Epithelial cell of proximal tubule (primary cell): ENCODE results near the gene ELMO2. TPM values are rescaled to one million over a fixed set of nuclear protein-coding genes. Genes with fewer than 3 reads are reported as not detected.
A peak's percentile ranks its signal among the peaks of the same experiment; 100 is the strongest.

Source experiments
- DNase-seq: peaks from one replicate; pipeline ENCODE4 v3.0.0-alpha.2; 2011; ENCODE audit warnings: low read depth
- H3K4me3 ChIP-seq: 2 replicates; pipeline ENCODE4 v1.5.1; 2011; ENCODE audit warnings: low read depth, mild to moderate bottlenecking, low read length
- total RNA-seq: library from RNA; depleted of rRNA; stranded (reverse); fragments of >200 nt; gene quantifications from 2 replicates; pipeline ENCODE4 v1.2.3, GENCODE V29; 2015
- TF ChIP-seq, protein P1 (sequence below): conservative IDR thresholded peaks from 2 replicates; pipeline ENCODE4 v1.5.1; 2012; ENCODE audit warnings: low read depth, mild to moderate bottlenecking, low read length

Gene ELMO2
- total RNA-seq, 1 donor from 2014 or later, result 20.5 TPM

DNA sequence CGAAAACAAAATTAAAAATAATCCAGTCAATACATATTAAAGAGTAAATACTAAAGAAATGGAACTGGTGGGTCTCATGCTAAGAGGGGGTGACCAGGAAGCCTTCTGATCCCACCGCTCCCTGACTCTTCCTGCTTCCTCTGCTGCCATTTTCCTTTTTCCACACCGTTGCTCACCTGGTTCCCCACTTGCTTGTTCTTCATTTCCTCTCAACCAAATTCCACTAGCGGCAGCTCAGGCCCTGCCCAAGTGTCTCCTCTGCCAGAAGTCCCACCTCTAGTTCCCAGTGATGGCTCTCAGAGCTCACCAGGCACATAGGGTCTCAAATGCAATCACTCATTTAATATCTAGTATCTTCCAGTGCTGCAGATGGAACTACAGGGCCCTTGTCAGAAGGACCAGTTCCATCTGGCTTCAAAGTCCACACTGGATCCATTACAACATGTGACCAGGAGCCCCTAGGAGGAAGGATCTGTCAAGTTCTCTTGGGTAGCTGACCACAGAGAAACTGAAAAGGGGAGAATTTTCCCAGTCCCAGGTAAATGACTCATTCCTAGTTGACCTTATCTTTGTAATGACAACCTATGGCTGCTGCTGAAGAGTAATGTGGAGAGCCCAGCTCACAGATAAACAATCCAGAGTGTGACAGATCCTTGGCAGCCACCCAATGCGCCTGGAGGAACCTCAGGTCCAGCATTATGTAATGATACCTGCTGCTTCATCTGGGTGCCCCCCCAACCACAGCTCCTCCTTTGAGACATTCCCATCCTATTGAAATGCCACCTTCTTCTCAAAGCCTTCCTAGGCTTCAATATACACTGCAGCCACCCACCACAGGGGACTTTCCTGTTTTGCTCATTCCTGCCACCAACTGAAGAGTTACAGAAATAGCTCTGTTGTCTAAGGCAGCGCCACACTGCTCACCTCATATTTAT is 38.2 kb downstream of the ELMO2 start:
- no peak overlapping the region for H3K4me3 ChIP-seq
- TF ChIP-seq, protein P1, sequence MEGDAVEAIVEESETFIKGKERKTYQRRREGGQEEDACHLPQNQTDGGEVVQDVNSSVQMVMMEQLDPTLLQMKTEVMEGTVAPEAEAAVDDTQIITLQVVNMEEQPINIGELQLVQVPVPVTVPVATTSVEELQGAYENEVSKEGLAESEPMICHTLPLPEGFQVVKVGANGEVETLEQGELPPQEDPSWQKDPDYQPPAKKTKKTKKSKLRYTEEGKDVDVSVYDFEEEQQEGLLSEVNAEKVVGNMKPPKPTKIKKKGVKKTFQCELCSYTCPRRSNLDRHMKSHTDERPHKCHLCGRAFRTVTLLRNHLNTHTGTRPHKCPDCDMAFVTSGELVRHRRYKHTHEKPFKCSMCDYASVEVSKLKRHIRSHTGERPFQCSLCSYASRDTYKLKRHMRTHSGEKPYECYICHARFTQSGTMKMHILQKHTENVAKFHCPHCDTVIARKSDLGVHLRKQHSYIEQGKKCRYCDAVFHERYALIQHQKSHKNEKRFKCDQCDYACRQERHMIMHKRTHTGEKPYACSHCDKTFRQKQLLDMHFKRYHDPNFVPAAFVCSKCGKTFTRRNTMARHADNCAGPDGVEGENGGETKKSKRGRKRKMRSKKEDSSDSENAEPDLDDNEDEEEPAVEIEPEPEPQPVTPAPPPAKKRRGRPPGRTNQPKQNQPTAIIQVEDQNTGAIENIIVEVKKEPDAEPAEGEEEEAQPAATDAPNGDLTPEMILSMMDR, result no peak
- no peak for DNase-seq

DNA sequence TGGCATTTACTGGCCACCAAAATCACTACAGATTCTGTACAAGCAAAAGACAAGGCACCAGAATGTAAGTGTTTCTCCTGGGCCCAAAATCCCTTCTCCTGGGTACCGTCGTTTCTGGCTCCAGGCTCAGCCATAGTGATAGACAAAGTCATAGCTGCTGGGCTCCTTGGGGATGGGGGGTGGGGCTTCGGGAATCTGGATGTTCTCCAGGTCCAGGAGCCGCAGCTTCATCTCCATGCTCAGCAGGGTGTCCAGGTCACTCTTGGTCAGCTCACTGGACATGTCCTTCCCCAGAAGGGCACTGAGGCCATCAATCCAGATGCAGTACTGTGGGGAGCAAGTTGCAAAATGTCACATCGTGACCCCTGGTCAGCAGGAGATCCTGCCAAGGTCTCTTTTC is 39.2 kb downstream of the ELMO2 start:
- DNase-seq, result no peak
- H3K4me3 ChIP-seq, result no peak overlapping the region
- TF ChIP-seq, protein P1, result no peak

DNA sequence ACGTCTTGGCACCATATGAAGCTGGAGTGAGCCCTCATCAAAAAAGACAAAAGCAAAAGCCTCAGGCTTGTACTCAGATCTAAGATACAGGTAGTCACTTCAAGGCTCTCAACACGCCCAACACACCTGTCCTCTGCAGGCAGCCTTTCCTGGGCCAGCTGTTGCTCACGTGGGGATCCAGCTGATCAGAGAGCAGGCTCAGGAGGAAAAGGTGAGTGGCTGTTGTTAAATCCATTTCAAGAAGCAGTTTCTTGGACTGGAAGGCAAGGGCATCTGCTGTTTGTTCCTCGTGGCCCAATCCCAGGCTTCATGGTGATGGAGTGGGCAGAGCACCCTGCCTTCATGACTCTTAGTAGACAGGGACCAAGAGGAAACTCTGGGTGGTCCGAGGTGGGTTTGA is 39.6 kb downstream of the ELMO2 start:
- no peak for DNase-seq
- no peak overlapping the region for H3K4me3 ChIP-seq
- TF ChIP-seq, protein P1, result no peak

DNA sequence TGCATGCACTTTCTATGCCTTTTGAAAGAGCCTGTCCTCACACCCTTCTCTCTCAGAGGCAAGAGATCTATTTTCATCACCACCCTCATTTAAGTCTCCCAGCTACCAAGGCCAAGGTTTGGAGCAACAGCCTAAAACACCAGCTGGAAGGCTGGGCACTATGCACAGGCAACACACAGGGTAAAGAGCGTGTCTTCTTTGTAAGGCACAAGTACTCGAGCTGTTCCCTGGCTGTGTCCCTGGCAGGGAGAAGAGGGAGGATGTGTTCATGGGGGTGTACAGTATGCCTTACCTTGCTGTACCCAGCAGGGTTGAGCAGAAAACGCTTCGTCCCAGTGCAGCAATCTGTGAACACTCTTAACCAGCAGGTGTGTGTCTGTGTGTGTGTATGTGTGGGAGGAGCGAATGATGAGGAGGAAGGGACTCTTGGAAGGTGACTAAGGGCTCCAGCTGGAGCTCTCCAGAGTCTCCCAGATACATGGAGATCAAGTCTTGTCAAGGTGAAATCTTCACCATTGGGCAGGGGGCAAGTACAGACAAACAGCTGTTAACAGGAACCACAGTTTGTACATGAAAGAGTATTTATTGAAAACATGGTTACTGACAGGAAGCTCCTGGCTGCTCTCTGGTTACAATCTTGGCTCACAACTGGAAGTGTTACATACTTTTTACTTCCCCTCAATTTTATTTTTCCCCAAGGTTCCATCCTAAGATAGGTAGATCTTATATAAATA is 40.8 kb downstream of the ELMO2 start:
- TF ChIP-seq, protein P1, result no peak
- no peak for DNase-seq
- H3K4me3 ChIP-seq, result no peak overlapping the region

DNA sequence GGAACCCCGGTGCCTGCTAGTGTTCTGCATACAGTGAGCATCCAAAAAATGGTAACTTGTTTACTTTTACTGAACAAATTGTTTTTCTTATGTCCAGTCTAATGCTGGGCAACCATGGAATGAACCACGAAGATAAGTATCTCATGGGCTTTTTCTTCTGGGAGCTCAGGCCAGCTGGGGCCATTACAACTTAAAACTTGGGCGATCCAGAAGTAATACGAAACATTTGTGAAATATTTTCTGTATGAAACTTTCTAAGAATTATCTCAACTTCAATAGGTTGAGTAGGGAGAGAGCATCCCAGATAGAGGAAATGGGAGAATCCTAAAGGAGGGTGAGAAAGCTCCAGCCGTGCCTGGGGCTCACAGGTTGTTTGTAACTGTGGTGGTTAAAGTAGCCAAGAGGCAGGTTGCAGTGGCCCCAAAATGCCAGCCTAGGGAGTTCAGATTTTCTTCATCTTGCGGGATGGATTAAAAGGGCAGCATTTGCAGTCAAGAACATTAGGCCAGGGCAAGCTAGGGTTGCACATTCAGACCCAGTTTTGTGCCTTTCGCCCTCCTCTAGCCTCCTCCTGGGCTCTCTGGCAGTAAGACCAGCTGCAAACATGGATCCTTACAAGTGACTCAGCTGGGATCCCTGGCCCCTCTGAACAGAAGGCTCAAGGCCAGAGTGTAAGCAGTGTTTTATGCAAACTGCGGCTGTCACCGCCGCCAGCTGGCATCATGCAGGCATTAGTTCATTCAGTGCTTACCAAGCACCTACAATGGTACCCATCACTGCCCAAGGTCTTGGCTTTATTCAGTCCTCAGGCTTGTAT is 41.5 kb downstream of the ELMO2 start:
- H3K4me3 ChIP-seq, result peak overlapping the region; percentile 91
- TF ChIP-seq, protein P1, result no peak
- DNase-seq, result no peak

DNA sequence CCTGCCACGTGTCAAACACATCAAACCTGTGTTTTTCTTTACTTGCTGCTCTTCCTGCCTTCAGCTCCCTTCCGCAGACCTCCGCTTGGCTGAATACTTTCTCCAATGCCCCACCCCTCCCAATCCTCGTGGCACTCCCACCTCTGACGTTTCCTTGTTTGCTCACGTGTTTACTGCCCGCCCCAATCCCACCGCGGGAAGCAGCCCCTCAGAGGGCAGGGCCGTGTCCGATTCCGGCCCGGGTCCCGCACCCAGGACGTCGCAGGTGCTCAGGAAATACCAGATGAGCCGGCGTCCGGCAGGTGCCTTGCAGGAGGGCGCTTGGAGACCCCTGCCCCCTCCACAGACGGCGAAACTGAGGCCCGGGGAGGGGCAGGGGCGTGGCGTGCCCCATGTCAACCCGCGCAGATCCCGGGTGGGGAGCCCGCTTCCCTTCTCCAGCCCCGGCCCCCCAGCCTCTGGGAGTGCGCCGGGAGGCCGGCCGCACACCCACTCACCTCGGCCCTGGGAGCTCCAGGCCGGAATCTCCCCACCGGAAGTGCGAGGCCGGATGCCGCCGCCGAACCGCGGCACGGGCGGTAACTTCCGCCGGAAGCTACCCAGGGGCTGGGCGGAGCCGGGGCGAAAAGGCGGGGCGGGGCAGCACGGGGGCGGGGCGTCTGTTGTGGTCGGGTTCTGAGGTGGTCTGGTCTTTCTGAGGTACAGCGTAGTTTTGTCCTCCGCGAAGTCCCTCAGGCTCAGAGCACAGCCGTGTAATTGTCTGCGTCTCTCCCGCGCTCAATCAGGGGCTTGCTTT is 42.3 kb downstream of the ELMO2 start:
- DNase-seq, result peak; percentile 29
- H3K4me3 ChIP-seq, result peak overlapping the region; percentile 91
- TF ChIP-seq, protein P1, result no peak
